IPS-NIHi7 (cell line): ENCODE data around the gene CCDC8.
A peak's percentile ranks its signal among the peaks of the same experiment; 100 is the strongest.
"Not testable (repeated sequence)": the region's sequence is repeated elsewhere in the genome, so short reads cannot be mapped to it uniquely, and the experiment has no call there.

Source experiments
- DNase-seq: peaks from one replicate; pipeline ENCODE4 v3.0.0; 2012; ENCODE audit warnings: mixed read lengths; ENCODE audit errors: extremely low spot score

The CCDC8 gene

GRCh38 chr19:46428239-46429135 is 15.1 kb upstream of the CCDC8 start, which contains the start of gene PNMA8C:
TSS of gene PNMA8C (minus strand) at chr19:46428936. CDS start at chr19:46428359, 577 bp downstream.
- peak; percentile 78 for DNase-seq

GRCh38 chr19:46427518-46428045 is 14.2 kb upstream of the CCDC8 start:
- no peak for DNase-seq

- DNase-seq, result peak; percentile 95
Observed at GRCh38 chr19:46426506-46427162, 13.3 kb upstream of the CCDC8 start.

- DNase-seq, result no peak
Observed at GRCh38 chr19:46426035-46426505, 12.7 kb upstream of the CCDC8 start.

- DNase-seq, result no peak
Observed at GRCh38 chr19:46423188-46423587, 9.8 kb upstream of the CCDC8 start.

- DNase-seq, result no peak
Observed at GRCh38 chr19:46422344-46422743, 9.0 kb upstream of the CCDC8 start.

GRCh38 chr19:46420056-46420455 is 6.7 kb upstream of the CCDC8 start:
- no peak for DNase-seq

- peak; percentile 91 for DNase-seq
Observed at GRCh38 chr19:46415804-46416709, 2.7 kb upstream of the CCDC8 start.

GRCh38 chr19:46414899-46415298 is 1.5 kb upstream of the CCDC8 start:
- not testable (repeated sequence) for DNase-seq

GRCh38 chr19:46412650-46413261 is 608 bp downstream of the CCDC8 start:
- no peak for DNase-seq

GRCh38 chr19:46411925-46412649 is 1.3 kb downstream of the CCDC8 start:
- DNase-seq, result no peak

- DNase-seq, result no peak
Observed at GRCh38 chr19:46411088-46411924, 2.1 kb downstream of the CCDC8 start.

GRCh38 chr19:46410205-46411087 is 2.9 kb downstream of the CCDC8 start:
- no peak for DNase-seq

GRCh38 chr19:46409191-46409590 is 4.2 kb downstream of the CCDC8 start:
- DNase-seq, result no peak

- DNase-seq, result no peak
Observed at GRCh38 chr19:46408664-46409039, 4.7 kb downstream of the CCDC8 start.

GRCh38 chr19:46407856-46408663 is 5.3 kb downstream of the CCDC8 start:
- DNase-seq, result no peak

- no peak for DNase-seq
Observed at GRCh38 chr19:46406976-46407375, 6.4 kb downstream of the CCDC8 start.
